Measurements from ENCODE around the gene BNIP2. TPM values are rescaled to one million over a fixed set of nuclear protein-coding genes. Genes with fewer than 3 reads are reported as not detected.

Gene BNIP2
- total and polyA plus RNA-seq, 2 of the 13 experiments (the other 11 are each of a cell fraction or from before 2014, with no cell fraction given), result 17.4 to 57.6 TPM

- 0 out of 2 replicates have a peak, but pooled peaks have one; percentile 1 for TF ChIP-seq ZNF510 (CRISPR knock-in tag; IDR thresholded peaks at IDR 0.05; ENCODE audit: low read depth)
- TF ChIP-seq PCBP1 (IDR thresholded peaks at IDR 0.05; ENCODE audit: borderline replicate concordance, low read depth, low read length), result no peak
- TF ChIP-seq MAX (IDR thresholded peaks at IDR 0.05), result peak; percentile 61
- TF ChIP-seq ZNF75D (CRISPR knock-in tag; IDR thresholded peaks at IDR 0.05; ENCODE audit: borderline replicate concordance), result 0 out of 2 replicates have a peak, but pooled peaks have one; percentile 36
- TF ChIP-seq MBD4 (IDR thresholded peaks at IDR 0.05; ENCODE audit: borderline replicate concordance, low read length), result no peak
- TF ChIP-seq, protein P1, sequence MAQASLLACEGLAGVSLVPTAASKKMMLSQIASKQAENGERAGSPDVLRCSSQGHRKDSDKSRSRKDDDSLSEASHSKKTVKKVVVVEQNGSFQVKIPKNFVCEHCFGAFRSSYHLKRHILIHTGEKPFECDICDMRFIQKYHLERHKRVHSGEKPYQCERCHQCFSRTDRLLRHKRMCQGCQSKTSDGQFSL (CRISPR knock-in tag; IDR thresholded peaks at IDR 0.05), result no peak; the same call in 1 of the 2 replicates
- TF ChIP-seq, protein P2, sequence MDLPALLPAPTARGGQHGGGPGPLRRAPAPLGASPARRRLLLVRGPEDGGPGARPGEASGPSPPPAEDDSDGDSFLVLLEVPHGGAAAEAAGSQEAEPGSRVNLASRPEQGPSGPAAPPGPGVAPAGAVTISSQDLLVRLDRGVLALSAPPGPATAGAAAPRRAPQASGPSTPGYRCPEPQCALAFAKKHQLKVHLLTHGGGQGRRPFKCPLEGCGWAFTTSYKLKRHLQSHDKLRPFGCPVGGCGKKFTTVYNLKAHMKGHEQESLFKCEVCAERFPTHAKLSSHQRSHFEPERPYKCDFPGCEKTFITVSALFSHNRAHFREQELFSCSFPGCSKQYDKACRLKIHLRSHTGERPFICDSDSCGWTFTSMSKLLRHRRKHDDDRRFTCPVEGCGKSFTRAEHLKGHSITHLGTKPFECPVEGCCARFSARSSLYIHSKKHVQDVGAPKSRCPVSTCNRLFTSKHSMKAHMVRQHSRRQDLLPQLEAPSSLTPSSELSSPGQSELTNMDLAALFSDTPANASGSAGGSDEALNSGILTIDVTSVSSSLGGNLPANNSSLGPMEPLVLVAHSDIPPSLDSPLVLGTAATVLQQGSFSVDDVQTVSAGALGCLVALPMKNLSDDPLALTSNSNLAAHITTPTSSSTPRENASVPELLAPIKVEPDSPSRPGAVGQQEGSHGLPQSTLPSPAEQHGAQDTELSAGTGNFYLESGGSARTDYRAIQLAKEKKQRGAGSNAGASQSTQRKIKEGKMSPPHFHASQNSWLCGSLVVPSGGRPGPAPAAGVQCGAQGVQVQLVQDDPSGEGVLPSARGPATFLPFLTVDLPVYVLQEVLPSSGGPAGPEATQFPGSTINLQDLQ (CRISPR knock-in tag; IDR thresholded peaks at IDR 0.05), result no peak
- peak; percentile 92 for TF ChIP-seq THAP11 (CRISPR knock-in tag; IDR thresholded peaks at IDR 0.05)
- TF ChIP-seq DMAP1 (CRISPR knock-in tag; IDR thresholded peaks at IDR 0.05), result peak; percentile 88
- peak; percentile 87; the same call in 1 of the 2 replicates for TF ChIP-seq PHF20 (CRISPR knock-in tag; IDR thresholded peaks at IDR 0.05)
- peak; percentile 33; the same call in 1 of the 2 replicates for TF ChIP-seq ZNF607 (CRISPR knock-in tag; IDR thresholded peaks at IDR 0.05; ENCODE audit: borderline replicate concordance)
- TF ChIP-seq ZNF274 (CRISPR knock-in tag; IDR thresholded peaks at IDR 0.05), result peak; percentile 82
- no peak for TF ChIP-seq RFX3 (CRISPR knock-in tag; IDR thresholded peaks at IDR 0.05)
- peak; percentile 21; the same call in 1 of the 2 replicates for TF ChIP-seq AHDC1 (CRISPR knock-in tag; IDR thresholded peaks at IDR 0.05; ENCODE audit: borderline replicate concordance)
- no peak for TF ChIP-seq TP53 (CRISPR knock-in tag; conservative IDR thresholded peaks at IDR 0.05)
- TF ChIP-seq CBFB (CRISPR knock-in tag; IDR thresholded peaks at IDR 0.05), result peak; percentile 74; the same call in 1 of the 2 replicates
- TF ChIP-seq SIN3A (IDR thresholded peaks at IDR 0.05; ENCODE audit: borderline replicate concordance, low read depth, low read length), result peak; percentile 57; the same call in 1 of the 2 replicates
- TF ChIP-seq ZNF101 (CRISPR knock-in tag; IDR thresholded peaks at IDR 0.05; ENCODE audit: borderline replicate concordance, low read depth), result no peak
- peak; percentile 92 for TF ChIP-seq MXD1 (CRISPR knock-in tag; IDR thresholded peaks at IDR 0.05)
- TF ChIP-seq NR2F6 (IDR thresholded peaks at IDR 0.05), result no peak
- peak; percentile 33; the same call in 1 of the 2 replicates for TF ChIP-seq NR2F6 (CRISPR knock-in tag; IDR thresholded peaks at IDR 0.05)
Observed at GRCh38 chr15:59688782-59689625, at the start of gene BNIP2 (continued).
